HUES48 (cell line): ENCODE results near the gene OR13C2.
"Not testable (repeated sequence)": the region's sequence is repeated elsewhere in the genome, so short reads cannot be mapped to it uniquely, and the experiment has no call there.

Experiments used
- H3K27ac ChIP-seq: one replicate; pipeline ENCODE4 v1.7.0; 2013; ENCODE audit warnings: low read depth, low read length, inconsistent platforms
- H3K27me3 ChIP-seq: 2 replicates; pipeline ENCODE4 v1.6.1; 2013; ENCODE audit warnings: mild to moderate bottlenecking, low read length; ENCODE audit not compliant: control insufficient read depth, insufficient read depth
- H3K36me3 ChIP-seq: 2 replicates; pipeline ENCODE4 v1.6.1; 2013; ENCODE audit warnings: low read length; ENCODE audit not compliant: control insufficient read depth, insufficient read depth
- H3K4me1 ChIP-seq: 2 replicates; pipeline ENCODE4 v1.6.1; 2013; ENCODE audit warnings: mild to moderate bottlenecking, low read length; ENCODE audit not compliant: control insufficient read depth, insufficient read depth
- H3K4me3 ChIP-seq: 2 replicates; pipeline ENCODE4 v1.5.1; 2013; ENCODE audit warnings: mild to moderate bottlenecking, low read depth, low read length
- H3K9ac ChIP-seq: 2 replicates; pipeline ENCODE4 v1.6.1; 2013; ENCODE audit warnings: mild to moderate bottlenecking, low read depth, low read length, moderate library complexity
- H3K9me3 ChIP-seq: 2 replicates; pipeline ENCODE4 v1.6.1; 2013; ENCODE audit warnings: low read length; ENCODE audit not compliant: control insufficient read depth, insufficient read depth

Gene OR13C2

GRCh38 chr9:104598749-104599148 is 6.7 kb downstream of the OR13C2 start:
- not testable (repeated sequence) for H3K27me3 ChIP-seq, H3K9ac ChIP-seq

GRCh38 chr9:104589626-104590025 is 15.8 kb downstream of the OR13C2 start:
- Histone ChIP-seq H3K9ac (no peak overlapping the region), H3K4me3 (no peak overlapping the region), H3K27ac (no peak overlapping the region), H3K36me3 (no peaks in the 10 kb centered on the region), H3K27me3 (no peaks in the 10 kb centered on the region), H3K4me1 (no peaks in the 10 kb centered on the region), H3K9me3 (no peaks in the 10 kb centered on the region)

More at GRCh38 chr9:104598749-104599148, 6.7 kb downstream of the OR13C2 start:
- not testable (repeated sequence) for H3K4me3 ChIP-seq, H3K9me3 ChIP-seq, H3K4me1 ChIP-seq, H3K27ac ChIP-seq, H3K36me3 ChIP-seq

DNA sequence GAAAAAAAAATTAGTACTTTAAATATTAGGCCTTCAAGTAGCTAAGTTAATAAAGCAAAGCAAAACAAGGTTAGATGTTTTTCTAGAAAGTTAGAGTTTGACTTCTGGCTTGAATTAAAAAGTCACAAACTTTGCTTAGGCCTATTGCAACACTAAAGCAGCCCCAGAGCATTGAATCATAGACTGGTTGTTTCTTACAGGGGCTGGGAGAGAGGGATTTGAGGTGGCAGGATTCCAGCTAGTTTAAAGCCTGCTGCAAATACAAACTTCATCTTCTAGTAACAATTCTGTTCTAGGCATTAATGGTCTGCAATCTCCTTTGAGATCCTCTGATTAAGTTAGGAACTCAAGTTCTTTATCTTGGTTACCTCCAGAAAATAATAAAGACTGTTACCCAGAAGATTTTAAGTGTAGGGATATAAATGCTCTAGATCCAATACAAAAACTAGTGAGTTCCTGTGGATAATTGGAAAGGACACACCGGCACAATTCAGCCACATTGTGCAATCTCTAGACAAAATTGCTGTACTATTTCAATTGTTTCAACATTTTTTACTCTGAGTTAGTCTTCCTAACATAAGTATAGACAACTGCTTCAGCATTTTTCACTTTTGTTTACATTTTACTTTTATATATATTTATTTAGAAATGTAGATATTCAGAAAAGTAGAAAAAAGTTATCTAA is 18.8 kb downstream of the OR13C2 start:
- Histone ChIP-seq H3K27ac (no peak overlapping the region), H3K9ac (no peak overlapping the region), H3K4me3 (no peak overlapping the region), H3K27me3 (no peaks in the 10 kb centered on the region), H3K9me3 (no peaks in the 10 kb centered on the region), H3K4me1 (no peaks in the 10 kb centered on the region), H3K36me3 (no peaks in the 10 kb centered on the region)

GRCh38 chr9:104580562-104580961 is 24.9 kb downstream of the OR13C2 start:
- Histone ChIP-seq H3K27me3 (no peaks in the 10 kb centered on the region), H3K9ac (no peak overlapping the region), H3K36me3 (no peaks in the 10 kb centered on the region), H3K27ac (no peak overlapping the region), H3K4me3 (no peak overlapping the region), H3K4me1 (no peaks in the 10 kb centered on the region), H3K9me3 (no peaks in the 10 kb centered on the region)

- Histone ChIP-seq H3K36me3 (no peaks in the 10 kb centered on the region), H3K4me3 (no peak overlapping the region), H3K27me3 (no peaks in the 10 kb centered on the region), H3K9me3 (peaks cover 3% of the 10 kb centered on the region; the same call in 1 of the 2 replicates), H3K9ac (no peak overlapping the region), H3K4me1 (no peaks in the 10 kb centered on the region), H3K27ac (no peak overlapping the region)
Measured at GRCh38 chr9:104577263-104577662, 28.2 kb downstream of the OR13C2 start.

DNA sequence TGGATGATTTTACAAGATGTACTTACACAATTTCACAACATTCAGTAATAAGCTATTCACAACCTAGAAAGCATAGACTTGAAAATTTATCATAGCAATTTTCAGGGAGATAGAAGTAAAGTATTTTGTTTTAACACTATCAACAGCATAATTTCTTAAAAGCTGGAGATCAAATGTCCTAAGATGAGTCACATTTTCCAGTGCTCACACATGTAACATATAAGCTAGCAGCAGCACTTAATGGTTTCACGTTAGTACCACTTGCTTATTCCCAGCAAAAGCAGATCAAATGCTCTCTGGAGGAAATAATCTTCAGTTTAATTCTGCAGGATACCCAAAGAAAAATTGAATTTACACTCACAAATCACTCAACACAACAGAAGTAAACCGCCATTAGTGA is 30.0 kb downstream of the OR13C2 start:
- Histone ChIP-seq H3K36me3 (no peaks in the 10 kb centered on the region), H3K27me3 (no peaks in the 10 kb centered on the region), H3K9ac (no peak overlapping the region), H3K27ac (no peak overlapping the region), H3K9me3 (peaks cover 3% of the 10 kb centered on the region; the same call in 1 of the 2 replicates), H3K4me1 (no peaks in the 10 kb centered on the region), H3K4me3 (no peak overlapping the region)

DNA sequence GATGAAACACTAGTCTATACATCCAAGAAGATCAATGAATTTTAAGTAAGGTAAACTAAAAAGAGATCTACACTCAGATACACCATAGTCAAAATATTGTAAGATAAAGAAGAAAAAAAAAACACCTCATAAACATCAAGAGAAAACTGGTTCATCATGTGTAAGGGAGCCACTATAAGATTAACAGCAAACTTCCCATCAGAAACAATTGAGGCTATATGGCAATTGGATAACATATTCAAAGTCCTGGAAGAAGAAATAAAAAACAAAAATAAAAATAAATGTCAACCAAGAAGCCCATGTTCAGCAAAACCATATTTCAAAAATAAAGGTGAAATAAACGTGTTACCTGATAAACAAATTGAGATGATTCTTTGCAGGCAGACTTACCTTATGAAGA is 32.8 kb downstream of the OR13C2 start:
- Histone ChIP-seq H3K27me3 (no peaks in the 10 kb centered on the region), H3K4me1 (no peaks in the 10 kb centered on the region), H3K4me3 (no peak overlapping the region), H3K36me3 (no peaks in the 10 kb centered on the region), H3K9me3 (peaks cover 3% of the 10 kb centered on the region; the same call in 1 of the 2 replicates), H3K27ac (no peak overlapping the region), H3K9ac (no peak overlapping the region)

DNA sequence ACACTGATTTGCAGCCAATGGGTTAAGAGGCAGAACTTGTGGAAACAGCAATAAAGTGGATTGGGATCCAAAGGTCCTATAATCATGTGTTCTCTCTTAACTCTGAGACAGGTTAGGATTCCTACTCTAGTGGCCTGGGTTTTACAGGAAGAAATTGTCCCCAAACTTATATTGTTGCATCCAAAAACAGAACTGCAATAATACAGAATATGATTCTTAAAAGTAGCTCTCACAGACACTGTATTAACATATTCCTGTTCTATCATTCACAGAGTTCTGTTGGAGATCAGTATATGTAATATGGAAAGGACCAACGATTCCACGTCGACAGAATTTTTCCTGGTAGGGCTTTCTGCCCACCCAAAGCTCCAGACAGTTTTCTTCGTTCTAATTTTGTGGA is 36.6 kb downstream of the OR13C2 start, which contains the start of gene OR13C8:
TSS of gene OR13C8 (plus strand) at position 301 of the 400 bp plus-strand sequence. CDS start at position 301, 0 bp downstream.
- Histone ChIP-seq H3K36me3 (no peaks in the 10 kb centered on the region), H3K9ac (no peak within 1 kb of the TSS), H3K27me3 (no peaks in the 10 kb centered on the region), H3K27ac (no peak within 1 kb of the TSS), H3K9me3 (peaks cover 3% of the 10 kb centered on the region; the same call in 1 of the 2 replicates), H3K4me1 (no peaks in the 10 kb centered on the region), H3K4me3 (no peak within 1 kb of the TSS)

- H3K9ac ChIP-seq, result no peak overlapping the region
- no peaks in the 10 kb centered on the region for H3K36me3 ChIP-seq
- no peaks in the 10 kb centered on the region for H3K4me1 ChIP-seq
- no peaks in the 10 kb centered on the region for H3K27me3 ChIP-seq
- no peaks in the 10 kb centered on the region for H3K9me3 ChIP-seq
- H3K27ac ChIP-seq, result no peak overlapping the region
- H3K4me3 ChIP-seq, result no peak overlapping the region
Measured at GRCh38 chr9:104564358-104564757, 41.1 kb downstream of the OR13C2 start.

GRCh38 chr9:104556830-104557634 is 48.4 kb downstream of the OR13C2 start:
- Histone ChIP-seq H3K27ac (no peak overlapping the region), H3K27me3 (no peaks in the 10 kb centered on the region), H3K4me3 (no peak overlapping the region), H3K36me3 (no peaks in the 10 kb centered on the region), H3K9me3 (no peaks in the 10 kb centered on the region), H3K4me1 (no peaks in the 10 kb centered on the region), H3K9ac (no peak overlapping the region)

GRCh38 chr9:104555521-104555920 is 49.9 kb downstream of the OR13C2 start:
- H3K4me1 ChIP-seq, result no peaks in the 10 kb centered on the region
- H3K36me3 ChIP-seq, result no peaks in the 10 kb centered on the region
- no peak overlapping the region for H3K4me3 ChIP-seq
- H3K9ac ChIP-seq, result no peak overlapping the region
- no peak overlapping the region for H3K27ac ChIP-seq
- no peaks in the 10 kb centered on the region for H3K27me3 ChIP-seq
- no peaks in the 10 kb centered on the region for H3K9me3 ChIP-seq
